Kidney capillary endothelial cell (primary cell): Measurements from ENCODE around the gene C10orf67.

Experiments
- DNase-seq: peaks from one replicate; pipeline ENCODE4 v3.0.0-alpha.2; 2018; ENCODE audit warnings: low spot score

The C10orf67 gene

DNA sequence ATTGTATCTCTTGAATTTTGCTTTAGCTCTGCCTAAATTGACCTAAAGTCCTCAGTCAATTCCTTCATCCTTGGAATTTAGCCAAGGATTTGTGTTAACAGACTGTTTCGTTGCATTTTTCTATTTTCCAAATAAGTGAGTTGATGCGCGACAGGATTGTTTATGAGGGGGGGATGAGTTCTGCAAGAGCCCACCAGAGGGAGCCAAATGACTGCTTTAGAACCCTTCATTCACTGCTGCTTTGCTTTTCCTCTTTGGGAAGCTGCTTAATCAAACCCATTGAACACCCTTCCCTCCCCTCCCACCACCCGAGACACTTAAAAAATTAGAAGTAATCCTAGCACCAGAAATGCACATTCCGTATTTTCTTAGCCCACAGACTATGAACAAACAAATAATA is 186.2 kb downstream of the C10orf67 start:
- peak; percentile 42 for DNase-seq

DNA sequence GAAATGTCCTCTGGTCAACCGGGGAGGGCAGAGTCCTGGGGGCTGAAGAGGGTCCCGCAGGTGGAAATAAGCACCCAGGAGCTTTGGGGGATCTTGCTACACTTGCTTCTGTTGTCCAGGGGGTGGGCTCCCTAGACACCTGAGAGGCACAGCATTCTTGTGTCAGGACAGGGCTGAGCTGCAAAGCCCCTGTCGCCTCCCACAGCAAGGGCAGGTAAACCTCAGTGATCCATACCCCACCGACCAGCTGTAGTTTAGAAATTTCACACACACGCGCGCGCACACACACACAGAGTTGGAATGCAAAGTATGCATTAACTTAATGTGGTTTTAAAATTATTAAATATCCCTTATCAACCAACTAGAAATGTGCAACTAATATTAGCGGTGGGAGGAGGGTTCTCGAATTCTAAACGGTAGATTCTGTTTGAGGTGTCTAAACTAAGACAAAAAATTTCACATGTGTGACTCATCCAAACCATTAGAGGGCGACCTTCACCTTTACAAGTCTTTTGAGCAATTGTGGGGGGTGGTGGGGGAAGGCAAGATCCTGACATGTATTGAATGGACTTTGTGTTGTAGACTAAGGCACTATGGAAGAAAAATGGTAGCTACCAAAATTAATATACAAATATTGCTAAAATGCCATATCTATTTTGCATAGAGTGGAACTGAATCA is 186.8 kb downstream of the C10orf67 start:
- peak; percentile 20 for DNase-seq

DNA sequence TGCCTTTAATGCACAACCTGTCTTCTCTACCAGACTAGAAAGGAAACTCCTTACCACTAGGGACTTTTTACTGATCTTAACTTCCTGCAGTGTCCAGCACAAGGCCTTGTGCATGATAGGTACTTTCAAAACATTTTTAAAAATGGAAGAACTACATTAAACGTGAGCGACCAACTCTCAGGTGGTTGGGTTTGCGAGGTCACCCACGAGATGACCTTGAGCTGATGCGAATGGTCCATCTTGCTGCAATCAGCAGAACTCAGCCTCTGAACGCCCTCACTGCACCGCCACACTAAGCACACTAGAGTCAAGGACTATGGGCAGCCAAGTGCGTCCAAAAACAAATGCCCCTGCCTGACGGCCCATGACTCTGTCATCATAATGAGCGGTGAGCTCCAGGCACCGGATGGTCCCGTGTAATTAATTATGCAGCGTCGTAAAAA is 187.3 kb downstream of the C10orf67 start:
- no peak for DNase-seq

DNA sequence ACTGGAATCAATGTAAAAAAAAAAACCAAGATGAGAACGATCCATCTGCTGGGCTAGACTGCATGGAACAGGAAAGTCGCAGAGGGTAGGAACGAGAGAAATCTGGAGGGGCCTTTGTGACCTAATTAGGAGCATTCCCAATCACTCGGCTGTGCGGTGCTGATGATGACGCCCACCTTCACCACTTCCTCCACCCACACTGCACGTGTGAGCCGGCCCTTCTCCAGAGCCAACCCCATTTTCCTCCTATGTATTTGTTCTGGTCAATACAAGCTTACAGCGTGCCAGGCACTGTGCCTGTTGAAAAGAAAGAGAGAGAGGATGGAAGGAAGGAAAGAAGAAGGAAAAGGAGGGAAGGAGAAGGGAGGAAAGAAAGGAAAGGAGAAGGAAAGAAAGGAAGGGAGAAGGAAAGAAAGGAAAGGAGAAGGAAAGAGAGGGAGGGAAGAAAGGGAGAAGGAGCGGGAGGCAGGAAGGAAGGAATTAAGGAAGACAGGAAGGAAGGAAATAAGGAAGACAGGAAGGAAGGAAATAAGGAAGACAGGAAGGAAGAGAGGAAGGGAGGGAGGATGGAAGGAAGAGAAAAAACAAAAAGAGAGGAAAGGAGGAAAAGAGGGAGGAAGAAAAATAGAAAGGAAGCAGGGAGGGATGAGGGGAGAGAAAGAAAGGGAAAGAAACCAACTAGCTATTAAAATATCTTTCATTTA is 188.0 kb downstream of the C10orf67 start:
- no peak for DNase-seq

DNA sequence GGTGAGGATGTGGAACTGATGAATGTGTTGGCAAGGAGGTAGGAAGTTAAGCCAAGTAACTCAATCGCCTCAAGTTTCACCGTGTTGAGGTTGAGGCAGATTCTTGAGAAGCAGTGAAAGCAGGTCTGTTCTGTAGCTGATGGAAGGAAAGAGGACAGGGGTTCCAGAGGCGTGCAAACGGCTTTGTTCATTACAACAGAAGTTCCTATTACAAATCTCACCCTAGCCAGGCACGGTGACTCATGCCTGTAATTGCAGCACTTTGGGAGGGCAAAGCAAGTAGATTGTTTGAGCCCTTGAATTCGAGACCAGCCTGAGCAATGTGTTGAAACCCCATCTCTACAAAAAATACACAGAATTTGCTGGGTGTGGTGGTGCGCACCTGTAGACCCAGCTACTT is 189.4 kb downstream of the C10orf67 start:
- no peak for DNase-seq
